Measurements from ENCODE around the gene SLC25A43.
"Not testable (repeated sequence)": the region's sequence is repeated elsewhere in the genome, so short reads cannot be mapped to it uniquely, and the experiment has no call there.

The SLC25A43 gene

DNA sequence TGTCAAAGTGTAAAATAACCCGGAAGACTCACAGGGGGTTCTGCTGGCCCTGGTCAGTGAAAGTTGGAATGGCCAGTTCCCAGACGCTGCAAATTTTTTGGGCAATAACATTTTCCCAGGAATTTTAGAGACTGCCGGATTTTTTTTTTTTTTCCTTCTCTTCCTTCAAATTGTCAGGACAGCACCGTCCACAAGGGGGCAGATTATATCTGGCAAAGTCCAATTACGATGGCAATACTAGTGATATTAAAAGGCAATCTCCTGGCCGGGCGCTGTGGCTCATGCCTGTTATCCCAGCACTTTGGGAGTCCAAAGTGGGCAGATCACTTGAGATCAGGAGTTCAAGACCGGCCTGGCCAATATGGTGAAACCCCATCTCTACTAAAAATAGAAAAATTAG lies 89.6 kb downstream of the SLC25A43 start:
- FAIRE-seq, result no peak
- no peak for DNase-seq (ENCODE audit: insufficient read length, low spot score)
- no peak for TF ChIP-seq POLR2A (IDR thresholded peaks at IDR 0.05; ENCODE audit: low read depth, low read length)

- no peak for FAIRE-seq
- DNase-seq (ENCODE audit: insufficient read length, low spot score), result no peak
- TF ChIP-seq POLR2A (IDR thresholded peaks at IDR 0.05; ENCODE audit: low read depth, low read length), result no peak
These were observed 90.3 kb downstream of the SLC25A43 start for GRCh38 chrX:119489212-119490074.

DNA sequence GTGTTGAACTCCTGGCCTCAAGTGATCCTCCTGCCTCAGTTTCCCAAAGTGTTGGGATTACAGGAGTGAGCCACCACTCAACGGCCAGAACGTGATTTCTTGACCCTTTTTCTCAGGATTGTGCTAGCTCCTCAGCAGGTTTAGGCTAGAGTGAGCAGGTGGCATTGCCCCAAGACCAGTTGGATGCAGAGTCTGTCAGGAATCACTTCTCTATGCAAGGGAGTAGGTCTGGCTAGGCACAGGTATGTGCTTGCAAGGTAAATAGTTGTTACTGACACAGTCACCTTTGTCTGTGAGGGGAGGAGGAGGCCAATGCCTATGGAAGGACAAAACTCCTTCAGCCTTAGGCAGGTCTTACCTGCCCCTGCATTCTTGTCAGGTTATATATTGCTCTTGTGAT lies 93.3 kb downstream of the SLC25A43 start:
- DNase-seq (ENCODE audit: insufficient read length, low spot score), result no peak
- no peak for TF ChIP-seq POLR2A (IDR thresholded peaks at IDR 0.05; ENCODE audit: low read depth, low read length)
- no peak for FAIRE-seq

DNA sequence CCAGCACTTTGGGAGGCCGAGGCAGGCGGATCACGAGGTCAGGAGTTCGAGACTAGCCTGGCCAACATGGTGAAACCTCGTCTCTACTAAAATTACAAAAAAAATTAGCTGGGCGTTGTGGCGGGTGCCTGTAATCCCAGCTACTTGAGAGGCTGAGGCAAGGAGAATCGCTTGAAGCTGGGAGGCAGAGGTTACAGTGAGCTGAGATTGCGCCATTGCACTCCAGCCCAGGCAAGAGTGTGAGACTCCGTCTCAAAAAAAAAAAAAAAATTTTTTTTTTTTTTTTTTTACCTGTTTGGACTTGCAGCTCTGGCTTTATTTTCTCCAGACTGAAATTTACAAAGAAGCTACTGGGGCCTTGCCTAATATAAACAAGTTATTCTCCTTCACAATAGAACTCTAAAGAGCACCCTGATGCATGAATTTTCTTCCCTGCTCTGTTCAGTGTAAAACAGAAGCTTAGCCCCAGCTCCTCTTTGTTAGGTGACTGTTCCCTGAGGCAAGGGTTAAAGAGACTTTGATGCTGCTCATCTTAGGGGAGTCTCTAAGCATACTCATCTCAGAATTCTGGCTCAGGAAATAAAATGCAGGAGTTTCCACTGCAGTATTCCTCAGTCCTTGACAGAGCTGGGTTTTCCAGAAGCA lies 94.8 kb downstream of the SLC25A43 start:
- not testable (repeated sequence) for DNase-seq (ENCODE audit: insufficient read length, low spot score); FAIRE-seq

DNA sequence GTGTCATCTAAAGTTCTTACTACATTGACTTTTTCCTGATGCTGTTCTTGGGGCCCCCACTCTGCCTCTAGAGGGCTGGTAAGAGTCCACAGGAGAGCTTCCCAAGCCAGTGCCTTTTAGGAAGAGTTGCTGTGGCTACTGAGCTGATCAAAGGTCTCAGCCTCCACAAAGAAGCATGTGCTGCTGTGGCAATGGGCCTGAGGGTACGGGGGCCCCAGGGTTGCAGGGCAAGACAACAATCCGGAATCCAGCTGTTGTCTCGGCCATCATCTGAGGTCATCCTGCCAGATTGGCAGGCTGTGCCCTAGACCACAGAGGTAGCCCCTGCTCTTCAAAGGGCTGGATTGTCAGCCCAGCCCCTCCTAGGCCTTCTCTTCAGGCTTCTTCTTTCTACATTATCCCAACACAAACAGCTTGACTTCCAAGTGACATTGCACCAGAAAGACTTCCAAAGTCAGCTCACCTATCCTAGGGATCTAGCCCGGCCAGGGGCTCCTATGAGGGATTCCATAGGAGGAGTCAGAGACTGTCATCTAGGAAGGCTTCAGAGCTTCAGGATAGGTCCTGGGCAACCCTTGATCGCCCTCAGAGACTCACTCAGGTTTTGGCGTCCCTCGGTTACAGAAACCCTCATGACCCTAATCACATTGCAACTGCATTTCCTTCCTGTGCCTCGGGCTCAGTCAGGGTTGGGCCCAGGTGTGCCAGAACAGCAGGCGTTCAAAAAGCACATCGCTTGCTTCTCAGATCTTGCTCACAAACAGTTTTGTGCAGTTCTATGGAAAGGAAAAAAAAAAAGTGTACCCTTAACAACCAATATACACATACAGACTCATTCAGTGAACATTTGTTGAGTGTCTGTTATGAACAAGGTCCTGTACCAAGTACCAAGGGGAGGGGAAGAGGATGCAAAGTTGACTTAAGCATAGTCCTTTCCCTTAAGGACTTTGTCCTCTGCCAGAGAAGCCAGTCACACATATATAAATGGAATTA lies 96.9 kb downstream of the SLC25A43 start:
- DNase-seq (ENCODE audit: insufficient read length, low spot score) (no peak), FAIRE-seq (no peak)
- TF ChIP-seq POLR2A (IDR thresholded peaks at IDR 0.05; ENCODE audit: low read depth, low read length), result no peak

DNA sequence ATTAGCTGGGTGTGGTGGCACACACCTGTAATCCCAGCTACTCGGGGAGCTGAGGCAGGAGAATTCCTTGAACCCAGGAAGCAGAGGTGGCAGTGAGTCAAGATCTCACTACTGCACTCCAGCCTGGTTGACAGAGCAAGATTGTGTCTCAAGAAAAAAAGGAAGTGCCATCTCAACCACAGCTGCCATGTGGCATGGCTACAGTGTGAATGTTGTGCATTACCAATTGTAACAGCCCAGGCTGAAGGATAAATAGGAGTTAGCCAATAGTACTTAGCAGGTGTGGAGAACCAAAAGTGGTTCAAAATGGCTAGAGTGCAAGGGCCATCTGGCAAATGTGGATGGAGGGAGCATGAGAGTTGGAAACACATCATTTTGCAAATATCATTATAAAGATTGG lies 98.0 kb downstream of the SLC25A43 start:
- no peak for TF ChIP-seq POLR2A (IDR thresholded peaks at IDR 0.05; ENCODE audit: low read depth, low read length)
- DNase-seq (ENCODE audit: insufficient read length, low spot score), result no peak
- FAIRE-seq, result no peak

GRCh38 chrX:119500061-119500800 lies 101.1 kb downstream of the SLC25A43 start:
- FAIRE-seq, result no peak
- TF ChIP-seq POLR2A (IDR thresholded peaks at IDR 0.05; ENCODE audit: low read depth, low read length), result no peak

DNA sequence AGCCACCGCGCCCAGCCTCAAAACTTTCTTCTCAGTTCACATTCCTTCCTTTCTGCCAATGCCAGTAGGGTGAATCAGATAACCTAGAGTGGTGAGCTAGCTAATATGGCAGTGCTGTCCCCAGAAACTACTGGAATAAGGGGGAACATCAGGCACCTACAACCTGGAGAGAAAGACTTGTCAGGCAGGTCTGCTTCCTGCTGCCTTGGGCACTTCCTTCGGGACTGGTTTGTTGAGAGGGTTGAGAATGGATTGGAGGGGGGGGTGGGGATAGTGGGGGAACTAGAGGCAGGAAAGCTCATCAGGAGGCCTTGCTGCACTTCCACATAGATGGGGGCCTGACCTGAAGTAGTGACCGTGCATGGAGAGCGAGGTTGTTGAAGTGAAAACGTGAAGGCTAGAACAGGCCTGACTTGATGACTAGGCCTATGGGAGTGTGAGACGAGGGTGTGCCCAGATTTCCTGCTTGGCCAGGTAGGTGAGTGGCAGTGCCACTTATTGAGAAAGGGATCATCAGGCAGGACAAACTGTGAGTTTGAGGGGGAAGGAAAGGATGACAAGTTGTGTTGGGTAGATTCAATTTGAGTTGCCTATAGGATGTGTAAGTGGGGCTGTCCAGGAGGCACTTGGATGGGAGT lies 102.5 kb downstream of the SLC25A43 start:
- no peak for TF ChIP-seq POLR2A (IDR thresholded peaks at IDR 0.05; ENCODE audit: low read depth, low read length)
- FAIRE-seq, result no peak
- DNase-seq (ENCODE audit: insufficient read length, low spot score), result no peak

More at GRCh38 chrX:119500061-119500800, 101.1 kb downstream of the SLC25A43 start:
- no peak for DNase-seq (ENCODE audit: insufficient read length, low spot score)

GRCh38 chrX:119502727-119503483 lies 103.8 kb downstream of the SLC25A43 start:
- TF ChIP-seq POLR2A (IDR thresholded peaks at IDR 0.05; ENCODE audit: low read depth, low read length), result no peak
- DNase-seq (ENCODE audit: insufficient read length, low spot score) (no peak), FAIRE-seq (peak; percentile 48)

GRCh38 chrX:119503484-119503861 lies 104.3 kb downstream of the SLC25A43 start:
- TF ChIP-seq POLR2A (IDR thresholded peaks at IDR 0.05; ENCODE audit: low read depth, low read length), result no peak
- peak; percentile 67 for DNase-seq (ENCODE audit: insufficient read length, low spot score)
- FAIRE-seq, result peak; percentile 82
